Measurements from ENCODE around the gene XPNPEP3. TPM values are rescaled to one million over a fixed set of nuclear protein-coding genes. Genes with fewer than 3 reads are reported as not detected.

Gene XPNPEP3
- total RNA-seq = 8.2 and 10.0 TPM in 2 replicates

GRCh38 chr22:40856513-40857308 is at the start of gene XPNPEP3, which contains the start of gene ST13:
XPNPEP3 (plus strand) TSS chr22:40857148; CDS start chr22:40857182, 34 bp downstream.
ST13 (minus strand) TSS chr22:40856639; CDS start chr22:40856540, 99 bp downstream.

GRCh38 chr22:40818747-40819598 is 38.0 kb upstream of the XPNPEP3 start, which contains the start of gene SLC25A17:
SLC25A17 (minus strand) TSS chr22:40819346; CDS start chr22:40819248, 98 bp downstream.

GRCh38 chr22:40862013-40862412 is 5.1 kb downstream of the XPNPEP3 start, which contains the start of gene DNAJB7:
DNAJB7 (minus strand) TSS chr22:40862113; CDS start chr22:40861994, 119 bp downstream.

GRCh38 chr22:40950962-40951794 is 94.2 kb downstream of the XPNPEP3 start, which contains the start of gene RBX1:
RBX1 (plus strand) TSS chr22:40951378; CDS start chr22:40951399, 21 bp downstream.

Other genes with a start within 250 kb of the XPNPEP3 start
- 49.2 and 51.8 TPM in 2 replicates for gene MRTFA, start 220.4 kb upstream of the XPNPEP3 start, total RNA-seq
- not detected in 2 replicates for gene MCHR1, start 177.7 kb upstream of the XPNPEP3 start, total RNA-seq
- 8.5 and 21.6 TPM in 2 replicates for gene SLC25A17, start 37.8 kb upstream of the XPNPEP3 start, total RNA-seq
- 136 and 146 TPM in 2 replicates for gene ST13, start 509 bp upstream of the XPNPEP3 start, total RNA-seq
- gene DNAJB7, start 5.0 kb downstream of the XPNPEP3 start, total RNA-seq = not detected in 2 replicates
- gene RBX1, start 94.2 kb downstream of the XPNPEP3 start, total RNA-seq = 31.7 and 56.7 TPM in 2 replicates
- 18.9 and 23.3 TPM in 2 replicates for gene EP300, start 235.4 kb downstream of the XPNPEP3 start, total RNA-seq

Measured in pericardium fibroblast (primary cell).